Breast epithelium (tissue), 4 donors: Measurements from ENCODE around the gene IGF2BP2. TPM values are rescaled to one million over a fixed set of nuclear protein-coding genes. Genes with fewer than 3 reads are reported as not detected.

Experiments used
- DNase-seq, 2 donors: peaks; one replicate each; pipeline ENCODE4 v3.0.0-alpha.2; 2019; ENCODE audit warnings: low spot score in 2 of 2
- H3K27ac ChIP-seq, 2 donors: fragments of 200-600 bp; sonication (generic) in 1 of 2; one replicate each; pipeline ENCODE4 v1.5.1; 2016 to 2019; ENCODE audit warnings: mild to moderate bottlenecking in 1 of 2
- H3K27me3 ChIP-seq, 2 donors: fragments of 200-600 bp; sonication (generic) in 1 of 2; one replicate each; pipeline versions ENCODE4 v1.5.1 to v1.6.0; 2017 to 2019; ENCODE audit warnings: control low read depth in 1 of 2, mild to moderate bottlenecking in 1 of 2
- H3K36me3 ChIP-seq: fragments of 200-600 bp; one replicate; pipeline ENCODE4 v1.5.1; 2019
- H3K4me1 ChIP-seq, 2 donors: fragments of 200-600 bp; sonication (generic); one replicate each; pipeline ENCODE4 v1.5.1; 2016 to 2019; ENCODE audit warnings: control low read depth in 1 of 2
- H3K4me3 ChIP-seq, 3 donors: fragments of 200-600 bp; sonication (generic); 1 replicate in 2 of 3; 2 replicates in 1 of 3; pipeline ENCODE4 v1.5.1; 2016 to 2019; ENCODE audit warnings: mild to moderate bottlenecking in 3 of 3, moderate library complexity in 2 of 3
- H3K9me3 ChIP-seq, 2 donors: fragments of 200-600 bp; sonication (generic) in 1 of 2; one replicate each; pipeline ENCODE4 v1.5.1; 2016 to 2019; ENCODE audit warnings: control low read depth in 1 of 2
- POLR2A ChIP-seq: fragments of 450-650 bp; IDR thresholded peaks from one replicate; pipeline ENCODE4 v1.6.1; 2016; ENCODE audit warnings: antibody characterized with exemption, mild to moderate bottlenecking, moderate library complexity
- POLR2AphosphoS5 ChIP-seq, 3 donors: sonication (generic); formaldehyde crosslinking; IDR thresholded peaks; one replicate each; pipeline ENCODE4 v1.6.1; 2017; ENCODE audit warnings: antibody characterized with exemption in 3 of 3
- intact Hi-C: fragments of 100-400 bp; cut with DNase I; formaldehyde crosslinking; loops from one replicate; pipeline ENCODE4 v1.15.1; 2023; ENCODE audit warnings: low total_unique reads
- total RNA-seq, 3 donors: library from RNA; depleted of rRNA; stranded (reverse); fragments of >200 nt; gene quantifications; one replicate each; pipeline ENCODE4 v1.1.0, GENCODE V29; 2016
- TF ChIP-seq, protein P1 (sequence below), 3 donors: fragments of 450-650 bp; IDR thresholded peaks; one replicate each; pipeline ENCODE4 v1.5.1; 2016 to 2017; ENCODE audit warnings: antibody characterized with exemption in 3 of 3, mild to moderate bottlenecking in 3 of 3, moderate library complexity in 3 of 3

Gene IGF2BP2
- total RNA-seq, 3 donors from 2014 or later, result 4.9 to 27.5 (median 23.8) TPM

DNA sequence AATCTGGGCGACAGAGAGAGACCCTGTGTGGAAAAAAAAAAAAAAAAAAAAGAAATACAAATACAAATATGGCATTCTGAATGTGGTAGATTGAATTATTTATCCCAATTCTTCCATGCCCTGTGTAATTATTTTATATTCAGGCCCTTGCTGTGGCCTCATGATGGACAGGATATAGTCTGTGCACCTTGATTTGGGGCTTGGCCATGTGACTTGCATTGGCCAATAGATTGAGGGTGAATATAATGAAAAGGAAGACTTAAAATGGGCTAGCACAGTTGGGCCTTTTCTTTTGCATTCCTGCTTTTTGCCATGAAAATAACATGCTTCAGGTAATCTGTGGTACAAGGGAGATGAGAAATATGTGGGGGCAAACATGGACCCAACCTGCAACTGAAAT, 27.1 kb upstream of the IGF2BP2 start:
- TF ChIP-seq, protein P1, sequence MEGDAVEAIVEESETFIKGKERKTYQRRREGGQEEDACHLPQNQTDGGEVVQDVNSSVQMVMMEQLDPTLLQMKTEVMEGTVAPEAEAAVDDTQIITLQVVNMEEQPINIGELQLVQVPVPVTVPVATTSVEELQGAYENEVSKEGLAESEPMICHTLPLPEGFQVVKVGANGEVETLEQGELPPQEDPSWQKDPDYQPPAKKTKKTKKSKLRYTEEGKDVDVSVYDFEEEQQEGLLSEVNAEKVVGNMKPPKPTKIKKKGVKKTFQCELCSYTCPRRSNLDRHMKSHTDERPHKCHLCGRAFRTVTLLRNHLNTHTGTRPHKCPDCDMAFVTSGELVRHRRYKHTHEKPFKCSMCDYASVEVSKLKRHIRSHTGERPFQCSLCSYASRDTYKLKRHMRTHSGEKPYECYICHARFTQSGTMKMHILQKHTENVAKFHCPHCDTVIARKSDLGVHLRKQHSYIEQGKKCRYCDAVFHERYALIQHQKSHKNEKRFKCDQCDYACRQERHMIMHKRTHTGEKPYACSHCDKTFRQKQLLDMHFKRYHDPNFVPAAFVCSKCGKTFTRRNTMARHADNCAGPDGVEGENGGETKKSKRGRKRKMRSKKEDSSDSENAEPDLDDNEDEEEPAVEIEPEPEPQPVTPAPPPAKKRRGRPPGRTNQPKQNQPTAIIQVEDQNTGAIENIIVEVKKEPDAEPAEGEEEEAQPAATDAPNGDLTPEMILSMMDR (IDR thresholded peaks at IDR 0.05), result no peak
- TF ChIP-seq POLR2A (no peak), POLR2AphosphoS5 (IDR thresholded peaks at IDR 0.05) (no peak)
- H3K9me3 ChIP-seq, result peaks cover 0 to 6% of the 10 kb centered on the region in 2 donors
- no peaks in the 10 kb centered on the region for H3K27me3 ChIP-seq
- no peaks in the 10 kb centered on the region for H3K4me1 ChIP-seq
- H3K27ac ChIP-seq, result no peak overlapping the region
- intact Hi-C loops, result no loop called here
- no peaks in the 10 kb centered on the region for H3K36me3 ChIP-seq
- H3K4me3 ChIP-seq, result no peak overlapping the region
- no peak for DNase-seq

DNA sequence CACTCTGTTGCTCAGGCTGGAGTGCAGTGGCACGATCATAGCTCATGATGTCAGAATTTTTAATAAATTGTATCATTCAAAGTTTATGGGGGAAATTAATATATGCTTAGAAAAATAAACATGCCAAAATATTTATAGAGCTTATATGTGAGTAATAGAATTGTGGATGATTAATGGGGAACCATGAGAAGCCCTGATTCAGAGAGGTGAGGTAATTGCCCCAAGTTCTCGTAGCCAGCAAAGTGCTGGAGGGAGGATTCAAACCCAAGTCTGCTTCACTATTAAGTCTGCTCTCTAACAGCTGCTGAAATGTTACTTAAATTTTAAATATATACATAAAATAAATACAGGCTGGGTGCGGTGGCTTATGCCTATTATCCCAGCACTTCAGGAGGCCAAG, 26.2 kb upstream of the IGF2BP2 start:
- DNase-seq, result no peak
- Histone ChIP-seq H3K27ac (no peak overlapping the region), H3K4me3 (no peak overlapping the region), H3K36me3 (no peaks in the 10 kb centered on the region), H3K27me3 (no peaks in the 10 kb centered on the region), H3K9me3 (no peaks in the 10 kb centered on the region), H3K4me1 (no peaks in the 10 kb centered on the region)
- TF ChIP-seq, protein P1 (IDR thresholded peaks at IDR 0.05), result no peak
- TF ChIP-seq POLR2A, result no peak
- TF ChIP-seq POLR2AphosphoS5 (IDR thresholded peaks at IDR 0.05), result no peak
- intact Hi-C loops, result no loop called here

DNA sequence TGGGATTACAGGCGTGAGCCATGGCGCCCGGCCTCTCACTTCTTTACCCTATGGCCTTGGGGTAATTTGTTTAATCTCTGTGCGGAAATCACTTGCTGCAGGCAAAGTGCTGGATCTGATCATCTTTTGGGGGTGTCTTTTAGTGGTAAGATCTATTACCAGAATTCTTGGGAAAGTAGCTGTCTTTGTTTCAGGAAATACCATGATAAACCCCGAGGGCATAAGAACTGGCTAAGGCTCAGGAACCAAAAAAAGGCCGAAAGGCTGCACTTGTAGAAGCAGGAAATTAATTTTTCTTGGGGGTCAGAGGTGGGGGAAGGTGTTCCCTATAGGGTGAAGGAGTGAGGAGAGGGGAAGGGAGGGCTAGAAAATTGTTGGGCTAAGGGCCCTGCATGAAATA, 22.7 kb upstream of the IGF2BP2 start:
- Histone ChIP-seq H3K4me1 (no peaks in the 10 kb centered on the region), H3K4me3 (no peak overlapping the region), H3K9me3 (no peaks in the 10 kb centered on the region), H3K27ac (no peak overlapping the region), H3K36me3 (no peaks in the 10 kb centered on the region), H3K27me3 (no peaks in the 10 kb centered on the region)
- intact Hi-C loops, result no loop called here
- TF ChIP-seq POLR2A (no peak), POLR2AphosphoS5 (IDR thresholded peaks at IDR 0.05) (no peak)
- TF ChIP-seq, protein P1 (IDR thresholded peaks at IDR 0.05), result no peak
- DNase-seq, result no peak

DNA sequence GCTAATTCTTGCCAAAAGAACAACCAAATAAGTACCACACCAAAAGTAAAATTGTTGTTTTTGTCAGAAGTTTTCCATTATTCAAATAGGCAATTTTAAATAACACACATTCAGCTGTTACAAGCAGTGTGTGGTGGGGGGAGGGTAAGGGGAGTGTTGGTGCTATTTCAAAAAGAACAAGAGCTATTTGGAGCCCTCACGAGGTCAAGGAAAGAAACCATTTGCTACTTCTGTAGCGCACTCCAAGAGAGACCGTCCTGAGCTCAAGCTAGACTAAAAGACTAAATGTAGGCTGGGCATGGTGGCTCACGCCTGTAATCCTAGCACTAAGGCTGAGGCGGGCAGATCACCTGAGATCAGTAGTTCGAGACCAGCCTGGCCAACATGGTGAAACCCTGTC, 21.2 kb upstream of the IGF2BP2 start:
- Histone ChIP-seq H3K4me1 (no peaks in the 10 kb centered on the region), H3K4me3 (no peak overlapping the region), H3K27me3 (no peaks in the 10 kb centered on the region), H3K36me3 (no peaks in the 10 kb centered on the region), H3K9me3 (no peaks in the 10 kb centered on the region), H3K27ac (no peak overlapping the region)
- TF ChIP-seq POLR2A, result no peak
- TF ChIP-seq, protein P1 (IDR thresholded peaks at IDR 0.05), result no peak
- intact Hi-C loops, result no loop called here
- DNase-seq, result no peak

DNA sequence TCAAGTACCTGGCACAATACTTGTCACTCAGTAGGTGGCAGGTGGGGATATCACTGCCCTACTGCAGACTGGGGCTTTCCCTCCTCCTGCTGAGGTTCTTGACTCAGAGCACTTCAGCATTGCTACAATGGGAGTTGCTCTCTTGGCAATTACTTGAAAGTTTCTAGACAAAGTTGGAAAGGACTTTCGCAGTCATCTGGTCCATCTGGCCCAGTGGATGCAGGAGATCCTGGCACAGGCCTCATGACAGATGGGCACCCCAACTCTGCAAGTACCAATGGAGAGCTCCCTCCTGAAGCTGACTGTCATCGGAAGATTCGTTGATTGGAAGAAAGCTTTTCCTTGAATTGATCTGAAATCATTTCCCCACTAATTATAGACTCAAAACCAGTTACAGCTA, 19.2 kb upstream of the IGF2BP2 start:
- Histone ChIP-seq H3K27ac (no peak overlapping the region), H3K36me3 (no peaks in the 10 kb centered on the region), H3K4me3 (no peak overlapping the region), H3K4me1 (no peaks in the 10 kb centered on the region), H3K27me3 (no peaks in the 10 kb centered on the region), H3K9me3 (no peaks in the 10 kb centered on the region)
- no peak for TF ChIP-seq POLR2A
- no peak for TF ChIP-seq POLR2AphosphoS5 (IDR thresholded peaks at IDR 0.05)
- TF ChIP-seq, protein P1 (IDR thresholded peaks at IDR 0.05), result no peak
- intact Hi-C loops, result no loop called here
- no peak for DNase-seq
